Measurements from ENCODE around the gene HSD17B7.
"Not testable (repeated sequence)": the region's sequence is repeated elsewhere in the genome, so short reads cannot be mapped to it uniquely, and the experiment has no call there.

- TF ChIP-seq CTCF (IDR thresholded peaks at IDR 0.05; ENCODE audit: insufficient read depth, low read depth, low read length); EZH2 (IDR thresholded peaks at IDR 0.05; ENCODE audit: insufficient read depth, low read length): not testable (repeated sequence)
These were observed 5.6 kb upstream of the HSD17B7 start for GRCh38 chr1:162784926-162785325.

Measured in astrocyte (in vitro differentiated cells and primary cell).